HFF-Myc (cell line): Measurements from ENCODE around the gene TLL2.

Source experiments
- DNase-seq: peaks from one replicate; pipeline ENCODE4 v3.0.0-alpha.2; 2011; ENCODE audit warnings: low read depth; ENCODE audit errors: extremely low read depth
- H3K4me3 ChIP-seq: replicated peaks from 2 replicates; pipeline ENCODE4 v1.5.1; 2011; ENCODE audit warnings: low read depth, mild to moderate bottlenecking, control low read depth, low read length
- CTCF ChIP-seq: IDR thresholded peaks from 2 replicates; pipeline ENCODE4 v1.5.1; 2012; ENCODE audit warnings: mild to moderate bottlenecking, low read depth, low read length, control low read depth; ENCODE audit errors: missing control alignments

Gene TLL2

GRCh38 chr10:96453856-96454583 is 59.7 kb downstream of the TLL2 start:
- no peak for TF ChIP-seq CTCF
- DNase-seq: no peak
- no peak overlapping the region for H3K4me3 ChIP-seq

DNA sequence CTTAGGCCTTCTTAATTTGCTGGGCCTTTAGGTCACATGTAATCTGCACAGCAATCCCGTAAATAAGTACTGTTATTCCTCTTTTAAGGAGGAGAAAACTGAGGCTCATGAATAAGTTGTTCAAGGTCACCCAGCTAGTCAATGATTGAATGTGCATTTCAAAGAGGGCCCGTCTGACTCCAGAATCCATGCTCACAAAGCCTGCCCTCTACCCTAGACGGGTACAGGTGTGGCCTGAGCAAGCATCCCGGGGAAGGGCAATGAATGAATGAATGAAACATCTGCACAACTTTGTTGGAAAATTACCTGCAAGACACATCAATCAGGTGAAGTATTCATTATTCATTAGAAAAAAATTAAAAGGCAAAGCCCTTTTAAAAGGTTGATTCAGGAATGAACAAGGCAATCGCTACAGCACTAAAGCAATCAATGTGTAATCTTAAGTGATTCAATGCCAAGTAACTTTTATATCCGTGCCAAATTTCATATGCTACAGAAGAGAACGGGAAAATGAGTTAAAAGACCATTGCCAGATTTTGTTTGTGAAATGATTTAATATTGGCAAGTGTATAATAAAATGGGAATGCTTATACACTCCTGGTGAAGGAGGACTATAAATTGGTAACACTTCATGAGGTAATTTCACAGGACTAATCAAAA is 61.1 kb downstream of the TLL2 start:
- TF ChIP-seq CTCF: no peak
- DNase-seq: no peak
- H3K4me3 ChIP-seq: no peak overlapping the region

GRCh38 chr10:96450529-96451207 is 63.1 kb downstream of the TLL2 start:
- no peak for DNase-seq
- no peak overlapping the region for H3K4me3 ChIP-seq
- no peak for TF ChIP-seq CTCF

DNA sequence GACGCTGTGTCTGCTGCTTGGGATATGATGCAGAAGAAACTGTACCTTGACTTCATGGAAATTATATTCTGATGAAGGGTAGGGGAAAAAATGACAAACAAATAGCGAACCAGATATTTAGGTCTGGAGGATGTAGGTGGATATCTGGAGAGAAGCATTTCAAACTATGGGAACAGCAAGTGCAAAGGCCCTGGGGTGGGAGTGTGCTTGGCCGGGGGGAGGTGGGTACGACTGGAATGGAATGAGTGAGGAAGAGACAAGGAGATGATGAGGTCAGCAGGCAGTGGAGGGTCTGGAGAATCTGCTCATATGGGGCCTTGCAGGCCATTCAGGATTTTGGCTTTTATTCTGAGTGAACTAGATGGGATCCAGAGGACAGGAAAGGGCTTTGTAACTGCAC is 65.2 kb downstream of the TLL2 start:
- no peak for TF ChIP-seq CTCF
- no peak for DNase-seq
- H3K4me3 ChIP-seq: no peak overlapping the region

GRCh38 chr10:96448021-96448457 is 65.7 kb downstream of the TLL2 start:
- no peak for DNase-seq
- no peak overlapping the region for H3K4me3 ChIP-seq
- TF ChIP-seq CTCF: no peak

DNA sequence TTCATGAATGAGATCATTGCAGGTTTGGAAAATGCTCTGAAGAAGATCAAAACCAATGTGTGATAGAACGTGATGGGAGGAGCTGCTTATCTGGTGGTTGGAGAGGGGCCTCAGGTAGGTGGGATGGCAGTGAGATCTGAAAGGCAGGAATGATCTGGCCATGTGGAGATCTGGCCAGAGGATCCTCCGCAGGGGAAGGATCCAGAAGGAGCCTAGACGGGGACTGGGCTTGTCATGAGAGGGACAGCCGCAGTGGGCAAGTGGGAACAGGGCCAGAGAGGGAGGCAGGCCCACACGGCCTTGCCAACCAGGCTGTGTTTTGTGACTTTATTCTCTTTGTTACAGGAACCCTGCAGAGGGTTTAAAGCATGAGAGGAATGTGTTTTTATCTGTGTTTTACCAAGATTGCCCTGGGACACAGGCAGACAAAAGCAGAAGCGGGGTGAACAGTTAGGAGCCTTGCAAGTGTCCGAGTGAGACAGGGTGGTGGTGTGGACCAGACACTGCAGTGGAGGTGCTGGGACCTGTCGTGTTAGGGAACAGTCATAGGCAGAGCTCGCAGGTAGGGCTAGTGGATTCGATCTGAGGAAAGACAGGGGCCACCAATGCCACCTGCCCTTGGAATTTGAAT is 66.6 kb downstream of the TLL2 start:
- no peak overlapping the region for H3K4me3 ChIP-seq
- no peak for TF ChIP-seq CTCF
- DNase-seq: no peak
